ENCODE measurements around the gene RAB15. TPM values are rescaled to one million over a fixed set of nuclear protein-coding genes. Genes with fewer than 3 reads are reported as not detected.

The RAB15 gene
- total and polyA plus RNA-seq, 2 donors (not counting 3 experiments of a cell fraction or from before 2014, with no cell fraction given) = 24.9 to 33.3 TPM

DNA sequence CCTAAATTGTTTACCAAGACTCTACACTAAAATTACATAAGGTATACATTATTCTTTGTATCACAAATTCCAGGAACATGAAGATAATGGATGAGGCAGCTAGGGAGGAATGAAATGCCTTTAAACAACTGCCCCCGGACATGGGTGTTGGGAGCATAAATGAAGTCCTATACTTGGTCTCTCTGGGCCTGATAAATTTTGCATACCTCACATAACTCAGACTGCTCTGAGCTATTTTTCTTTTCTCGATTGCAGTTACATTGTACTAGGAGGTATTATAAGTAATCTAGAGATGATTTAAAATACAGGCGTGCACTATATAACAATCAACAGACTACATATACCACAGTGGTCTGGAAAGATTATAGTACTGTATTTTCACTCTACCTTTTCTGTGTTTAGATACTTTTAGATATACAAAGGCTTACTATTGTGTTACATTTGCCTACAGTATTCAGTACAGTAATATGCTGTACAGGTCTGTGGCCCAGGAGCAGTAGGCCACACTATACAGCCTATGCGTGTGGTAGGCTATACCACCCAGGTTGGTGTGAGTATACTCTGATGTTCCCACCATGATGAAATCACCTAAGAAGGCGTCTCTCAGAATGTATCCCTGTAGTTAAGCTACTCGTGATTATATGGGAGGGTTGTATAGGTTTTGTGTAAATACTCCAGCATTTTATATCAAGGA is 28.9 kb upstream of the RAB15 start:
- no peaks in the 10 kb centered on the region for H4K20me1 ChIP-seq (replicated peaks; ENCODE audit: control insufficient read depth, extremely low read depth, insufficient read depth, low read length)
- no peak for FAIRE-seq
- no peaks in the 10 kb centered on the region for H3K79me2 ChIP-seq (ENCODE audit: control insufficient read depth, insufficient read depth, low read length)
- no peak for DNase-seq (ENCODE audit: low read depth, low spot score)
- no peaks in the 10 kb centered on the region for H3K9me3 ChIP-seq (replicated peaks; ENCODE audit: control insufficient read depth, insufficient read depth, low read length)
- H3K4me2 ChIP-seq (ENCODE audit: insufficient read depth, low read length) = no peak overlapping the region
- no peak overlapping the region for H3K9ac ChIP-seq (replicated peaks; ENCODE audit: extremely low read depth, insufficient read depth, low read length)
- TF ChIP-seq FOS (IDR thresholded peaks at IDR 0.05; ENCODE audit: borderline replicate concordance, insufficient read depth, low read length) (no peak), GATA2 (IDR thresholded peaks at IDR 0.05; ENCODE audit: insufficient read depth, insufficient read length, low read depth, low read length) (no peak), POLR2A (IDR thresholded peaks at IDR 0.05; ENCODE audit: low read depth, low read length) (no peak), MAX (IDR thresholded peaks at IDR 0.05; ENCODE audit: insufficient read depth, insufficient read length) (no peak), MYC (IDR thresholded peaks at IDR 0.05; ENCODE audit: low read depth, low read length) (no peak), JUN (IDR thresholded peaks at IDR 0.05; ENCODE audit: borderline replicate concordance, insufficient read depth, insufficient read length, low read depth) (no peak), EZH2 (IDR thresholded peaks at IDR 0.05; ENCODE audit: borderline replicate concordance, low read depth, low read length, severe bottlenecking) (no peak), POLR2AphosphoS5 (IDR thresholded peaks at IDR 0.05; ENCODE audit: insufficient read depth, low read depth, low read length) (no peak)
- TF ChIP-seq, protein P1, sequence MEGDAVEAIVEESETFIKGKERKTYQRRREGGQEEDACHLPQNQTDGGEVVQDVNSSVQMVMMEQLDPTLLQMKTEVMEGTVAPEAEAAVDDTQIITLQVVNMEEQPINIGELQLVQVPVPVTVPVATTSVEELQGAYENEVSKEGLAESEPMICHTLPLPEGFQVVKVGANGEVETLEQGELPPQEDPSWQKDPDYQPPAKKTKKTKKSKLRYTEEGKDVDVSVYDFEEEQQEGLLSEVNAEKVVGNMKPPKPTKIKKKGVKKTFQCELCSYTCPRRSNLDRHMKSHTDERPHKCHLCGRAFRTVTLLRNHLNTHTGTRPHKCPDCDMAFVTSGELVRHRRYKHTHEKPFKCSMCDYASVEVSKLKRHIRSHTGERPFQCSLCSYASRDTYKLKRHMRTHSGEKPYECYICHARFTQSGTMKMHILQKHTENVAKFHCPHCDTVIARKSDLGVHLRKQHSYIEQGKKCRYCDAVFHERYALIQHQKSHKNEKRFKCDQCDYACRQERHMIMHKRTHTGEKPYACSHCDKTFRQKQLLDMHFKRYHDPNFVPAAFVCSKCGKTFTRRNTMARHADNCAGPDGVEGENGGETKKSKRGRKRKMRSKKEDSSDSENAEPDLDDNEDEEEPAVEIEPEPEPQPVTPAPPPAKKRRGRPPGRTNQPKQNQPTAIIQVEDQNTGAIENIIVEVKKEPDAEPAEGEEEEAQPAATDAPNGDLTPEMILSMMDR (IDR thresholded peaks at IDR 0.05; ENCODE audit: extremely low read depth in 1 of 2, insufficient read depth in 1 of 2, low read depth in 1 of 2, low read length in 2 of 2) = no peak
- peaks cover 4% of the 10 kb centered on the region for H3K4me1 ChIP-seq (ENCODE audit: control insufficient read depth, extremely low read depth, insufficient read depth, low read length)
- no peaks in the 10 kb centered on the region for H3K9me1 ChIP-seq (replicated peaks; ENCODE audit: control insufficient read depth, extremely low read depth, insufficient read depth, low read length)
- H2AFZ ChIP-seq (ENCODE audit: low read depth, low read length) = no peak overlapping the region
- ChIA-PET CTCF (interaction anchor here (0.7 to 6.0 kb wide), 3 partner anchors 13 to 100 kb away, joined by 3 to 32 read pairs (median 29); partner anchors contain the start of gene FNTB), POLR2A (interaction anchor here (0.6 kb wide), 1 partner anchor 26 kb away, joined by 3 read pairs; no protein-coding TSS in a partner anchor)
- intact Hi-C loops (cut with micrococcal nuclease) = no loop called here
- no TSS peak for BruUV-seq (replicated peaks)
- no peaks in the 10 kb centered on the region for H3K36me3 ChIP-seq (ENCODE audit: control insufficient read depth in 2 of 2, extremely low read depth in 1 of 2, insufficient read depth in 2 of 2, low read length in 2 of 2)
- no peak overlapping the region for H3K27ac ChIP-seq (ENCODE audit: insufficient read depth, low read depth, low read length)
- no peaks in the 10 kb centered on the region for H3K27me3 ChIP-seq (ENCODE audit: control insufficient read depth in 2 of 2, insufficient read depth in 2 of 2, low read length in 2 of 2)
- dilution Hi-C loops (cut with MboI; ENCODE audit: extremely low pct_ligation_motif_present, low sequenced_read_pairs) = no loop called here
- H3K4me3 ChIP-seq (replicated peaks in 1 of 3; ENCODE audit: insufficient read depth in 1 of 3, low read depth in 1 of 3, low read length in 3 of 3) = no peak overlapping the region

Data from endothelial cell of umbilical vein (primary cell).